8988T (cell line): ENCODE data around the gene MED7.

Experiments used
- DNase-seq: peaks from one replicate; pipeline ENCODE4 v3.0.0; 2011

Gene MED7

GRCh38 chr5:157162919-157163510 is 20.4 kb upstream of the MED7 start:
- DNase-seq: no peak

GRCh38 chr5:157161996-157162395 is 19.3 kb upstream of the MED7 start:
- DNase-seq: no peak

- DNase-seq: no peak
These were observed 17.3 kb upstream of the MED7 start for GRCh38 chr5:157160001-157160400.

DNA sequence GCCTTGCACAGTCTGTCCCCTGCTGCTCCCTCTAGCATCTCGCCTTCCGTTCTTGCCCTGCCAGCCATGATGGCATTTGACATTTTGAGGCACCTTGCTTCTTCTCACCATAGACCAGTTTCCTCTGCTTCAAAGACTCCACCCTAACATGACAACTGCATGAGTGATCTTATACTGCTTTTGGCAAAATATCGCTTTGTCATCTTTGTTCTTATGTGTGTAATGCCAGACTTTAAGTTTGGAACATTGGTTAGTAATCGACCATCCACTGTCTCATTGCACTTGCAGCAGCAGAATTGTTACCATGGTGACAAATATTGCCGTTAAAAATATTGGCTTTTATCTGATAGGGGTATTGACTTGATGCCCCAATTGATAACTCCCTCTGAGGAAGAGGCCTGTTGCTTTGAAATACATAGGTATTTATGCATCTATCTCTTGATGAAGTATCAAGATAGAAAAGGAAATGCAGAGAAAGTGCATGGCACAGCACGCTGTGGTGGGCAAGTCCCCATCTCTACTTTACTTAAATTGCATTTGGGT is 16.6 kb upstream of the MED7 start:
- no peak for DNase-seq

GRCh38 chr5:157157293-157157891 is 14.7 kb upstream of the MED7 start:
- DNase-seq: no peak

GRCh38 chr5:157155297-157155696 is 12.6 kb upstream of the MED7 start:
- DNase-seq: no peak

GRCh38 chr5:157150995-157151394 is 8.3 kb upstream of the MED7 start:
- DNase-seq: no peak

DNA sequence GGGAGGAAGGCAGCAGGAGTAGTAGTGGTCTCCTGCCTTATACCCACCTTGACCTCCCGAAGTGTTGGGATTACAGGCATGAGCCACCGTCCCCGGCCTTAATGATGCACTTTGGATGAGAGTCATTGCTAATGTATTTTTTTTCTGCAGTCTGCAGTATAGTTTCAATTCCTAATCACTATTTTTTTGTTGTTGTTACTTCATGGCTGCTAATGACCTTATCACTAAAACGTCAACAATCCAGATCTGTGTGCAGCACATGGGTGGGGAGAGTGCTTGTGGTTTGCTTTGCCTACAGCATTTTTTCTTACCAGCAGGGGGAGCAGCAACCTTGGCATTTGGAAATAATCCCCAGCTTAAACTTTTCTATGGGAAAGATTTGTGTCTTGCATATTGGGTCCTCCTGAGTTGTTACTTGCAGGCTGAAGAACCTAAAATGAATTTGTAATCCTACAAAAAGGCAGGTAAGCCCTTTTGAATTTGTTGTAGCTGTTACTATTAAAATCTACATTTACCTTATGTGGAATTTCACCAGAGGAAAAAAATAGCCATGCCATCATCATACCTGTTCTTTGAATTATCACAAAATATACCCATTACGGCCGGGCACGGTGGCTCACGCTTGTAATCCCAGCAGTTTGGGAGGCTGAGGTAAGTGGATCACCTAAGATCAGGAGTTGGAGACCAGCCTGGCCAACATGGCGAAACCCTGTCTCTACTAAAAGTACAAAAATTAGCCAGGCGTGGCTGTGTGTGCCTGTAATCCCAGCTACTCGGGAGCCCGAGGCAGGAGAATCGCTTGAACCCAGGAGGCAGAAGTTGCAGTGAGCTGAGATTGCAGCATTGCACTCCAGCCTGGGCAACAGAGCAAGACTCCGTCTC is 6.3 kb upstream of the MED7 start:
- peak; percentile 50 for DNase-seq

GRCh38 chr5:157143127-157143971 is 684 bp upstream of the MED7 start:
- DNase-seq: peak; percentile 33

- DNase-seq: no peak
These were observed 5.0 kb downstream of the MED7 start for GRCh38 chr5:157137691-157138090.

GRCh38 chr5:157132281-157132612 is 10.4 kb downstream of the MED7 start:
- DNase-seq: no peak

DNA sequence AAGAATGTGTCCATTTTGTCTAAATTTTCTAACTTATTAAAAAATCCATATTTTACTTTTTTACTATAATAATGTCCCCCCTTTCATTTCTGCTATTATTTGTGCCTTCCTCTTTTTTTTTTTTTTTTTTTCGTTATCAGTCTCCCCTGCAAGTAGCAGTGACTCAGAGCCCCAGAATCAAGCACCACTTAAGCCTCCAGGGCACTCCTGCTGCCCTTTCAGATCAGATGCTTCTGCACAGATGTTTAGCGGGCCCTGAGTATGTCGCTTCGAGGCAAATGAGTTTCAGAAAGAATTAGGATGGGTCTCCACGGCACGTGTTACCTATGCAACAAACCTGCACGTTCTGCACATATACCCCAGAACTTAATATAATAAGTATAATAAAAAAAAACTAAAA is 11.7 kb downstream of the MED7 start:
- no peak for DNase-seq

DNA sequence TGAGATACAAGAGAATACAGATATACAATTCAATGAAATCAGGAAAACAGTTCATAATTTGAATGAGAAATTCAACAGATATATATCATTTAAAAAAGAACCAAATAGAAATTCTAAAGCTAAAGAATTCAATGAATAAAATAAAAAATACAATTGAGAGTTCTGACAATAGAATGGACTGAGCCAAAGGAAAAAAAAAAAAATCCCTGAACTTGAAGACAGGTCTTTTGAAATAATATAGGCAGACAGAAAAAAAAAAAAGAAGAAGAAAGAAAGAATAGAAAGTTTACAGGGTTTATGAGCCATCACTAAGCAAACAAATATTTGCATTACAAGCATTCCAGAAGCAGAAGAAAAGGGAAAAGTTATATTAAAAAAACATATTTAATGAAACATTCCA is 21.0 kb downstream of the MED7 start:
- no peak for DNase-seq

DNA sequence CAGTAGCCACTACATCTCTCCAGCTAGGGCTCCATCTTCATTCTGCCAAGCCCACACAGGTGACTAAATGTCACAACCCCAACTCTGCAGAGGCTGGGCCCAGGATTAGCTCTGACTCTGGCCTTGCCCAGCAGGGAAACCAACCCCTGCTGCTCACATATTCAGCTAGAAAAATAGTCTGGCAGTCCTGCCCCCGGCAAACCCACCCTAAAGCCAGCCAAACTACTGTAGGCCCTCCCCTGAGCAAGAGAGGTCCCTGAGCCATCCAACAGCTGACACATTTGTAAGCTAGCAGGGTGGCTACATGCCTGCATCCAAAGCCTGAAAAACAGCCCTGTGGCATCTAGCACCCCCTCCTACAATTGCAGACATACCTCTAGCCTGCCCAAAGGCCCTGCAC is 22.6 kb downstream of the MED7 start:
- DNase-seq: no peak

DNA sequence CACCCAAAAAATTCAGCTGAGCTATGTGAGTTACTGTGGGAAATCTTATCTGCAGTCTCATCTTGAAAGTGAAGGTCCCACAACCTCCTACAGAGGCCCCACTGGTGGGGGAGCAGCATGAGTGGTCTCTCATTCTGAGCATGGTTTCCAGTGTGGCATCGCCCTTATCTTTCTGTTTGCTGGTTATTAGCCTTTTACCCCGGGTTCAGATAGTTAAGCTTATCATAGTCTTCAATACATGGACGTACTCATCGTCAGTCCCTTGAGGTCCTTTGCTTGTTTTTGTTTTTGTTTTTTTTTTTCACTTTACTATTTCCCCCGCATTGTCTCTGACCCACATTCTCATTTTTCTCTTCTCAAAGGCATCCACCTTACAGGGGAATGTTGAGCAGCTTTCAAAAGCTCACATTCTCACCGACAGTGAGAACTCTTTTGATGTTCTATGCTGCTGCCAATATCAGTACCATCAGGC is 26.1 kb downstream of the MED7 start:
- no peak for DNase-seq

GRCh38 chr5:157115502-157115901 is 27.2 kb downstream of the MED7 start:
- no peak for DNase-seq

- no peak for DNase-seq
These were observed 27.7 kb downstream of the MED7 start for GRCh38 chr5:157115012-157115411.

DNA sequence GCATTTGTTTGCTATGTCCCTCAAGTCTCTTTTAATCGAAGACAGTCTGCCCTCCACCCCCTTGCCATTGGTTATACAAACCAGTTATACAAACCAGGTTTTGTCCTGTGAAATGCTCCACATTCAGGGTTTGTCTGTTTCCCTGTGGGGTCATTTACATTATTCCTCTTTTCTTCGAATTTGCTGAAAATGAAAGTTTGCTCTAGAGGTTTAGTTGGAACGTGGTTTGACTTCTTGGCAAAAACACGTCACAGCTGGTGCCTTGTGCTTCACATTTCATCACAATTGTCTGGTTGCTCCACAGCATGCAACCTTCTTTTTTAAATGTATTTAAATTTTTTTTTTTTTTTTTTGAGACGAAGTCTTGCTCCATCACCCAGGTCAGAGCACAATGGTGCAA is 29.7 kb downstream of the MED7 start:
- no peak for DNase-seq

GRCh38 chr5:157109744-157110143 is 32.9 kb downstream of the MED7 start:
- DNase-seq: no peak

- DNase-seq: no peak
These were observed 33.7 kb downstream of the MED7 start, which contains the start of gene HAVCR2 for GRCh38 chr5:157108976-157109375. HAVCR2 (minus strand) TSS chr5:157109044; CDS start chr5:157108983, 61 bp downstream.

GRCh38 chr5:157107508-157107907 is 35.2 kb downstream of the MED7 start:
- DNase-seq: no peak

GRCh38 chr5:157106630-157107461 is 35.8 kb downstream of the MED7 start:
- DNase-seq: no peak
